ENCODE results near the gene ACP2. TPM values are rescaled to one million over a fixed set of nuclear protein-coding genes. Genes with fewer than 3 reads are reported as not detected.

ACP2 gene, protein sequence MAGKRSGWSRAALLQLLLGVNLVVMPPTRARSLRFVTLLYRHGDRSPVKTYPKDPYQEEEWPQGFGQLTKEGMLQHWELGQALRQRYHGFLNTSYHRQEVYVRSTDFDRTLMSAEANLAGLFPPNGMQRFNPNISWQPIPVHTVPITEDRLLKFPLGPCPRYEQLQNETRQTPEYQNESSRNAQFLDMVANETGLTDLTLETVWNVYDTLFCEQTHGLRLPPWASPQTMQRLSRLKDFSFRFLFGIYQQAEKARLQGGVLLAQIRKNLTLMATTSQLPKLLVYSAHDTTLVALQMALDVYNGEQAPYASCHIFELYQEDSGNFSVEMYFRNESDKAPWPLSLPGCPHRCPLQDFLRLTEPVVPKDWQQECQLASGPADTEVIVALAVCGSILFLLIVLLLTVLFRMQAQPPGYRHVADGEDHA
- total RNA-seq, result 30.7 TPM

DNA sequence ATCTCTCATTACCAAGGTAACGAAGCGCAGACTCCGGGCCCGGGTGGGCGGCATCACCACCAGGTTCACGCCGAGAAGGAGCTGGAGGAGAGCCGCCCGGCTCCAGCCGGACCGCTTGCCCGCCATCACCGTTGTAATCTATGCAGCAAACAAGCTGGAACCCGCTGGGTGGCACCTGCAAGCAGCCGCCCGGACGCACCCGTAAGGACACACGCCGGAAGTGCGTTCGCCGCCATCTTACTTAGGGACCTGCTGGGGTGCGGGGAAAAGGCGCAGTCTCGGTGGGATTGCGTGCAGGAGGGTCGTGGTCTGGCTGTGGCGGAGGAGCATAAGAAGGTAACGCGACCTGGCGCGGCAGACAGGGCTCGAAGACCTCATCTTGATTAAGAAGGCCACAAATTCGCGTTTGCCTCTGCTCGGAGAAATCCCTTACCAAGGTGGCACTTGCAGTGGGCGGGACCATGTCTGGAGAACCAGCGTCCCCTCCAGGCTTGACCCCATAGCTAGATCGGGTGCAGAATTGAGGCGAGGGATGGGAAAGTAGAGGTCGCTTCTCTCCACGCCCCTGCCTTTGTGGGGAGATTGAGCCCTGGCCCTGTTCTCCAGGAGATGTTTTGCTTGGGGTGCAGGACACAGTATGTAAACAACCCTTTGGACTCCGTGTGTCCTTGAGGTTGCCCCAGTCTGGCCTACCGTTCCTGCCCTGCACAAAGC is at the start of gene ACP2:
ACP2 (minus strand) TSS at position 151 of the 714 bp plus-strand sequence; CDS start at position 126, 25 bp downstream.

DNA sequence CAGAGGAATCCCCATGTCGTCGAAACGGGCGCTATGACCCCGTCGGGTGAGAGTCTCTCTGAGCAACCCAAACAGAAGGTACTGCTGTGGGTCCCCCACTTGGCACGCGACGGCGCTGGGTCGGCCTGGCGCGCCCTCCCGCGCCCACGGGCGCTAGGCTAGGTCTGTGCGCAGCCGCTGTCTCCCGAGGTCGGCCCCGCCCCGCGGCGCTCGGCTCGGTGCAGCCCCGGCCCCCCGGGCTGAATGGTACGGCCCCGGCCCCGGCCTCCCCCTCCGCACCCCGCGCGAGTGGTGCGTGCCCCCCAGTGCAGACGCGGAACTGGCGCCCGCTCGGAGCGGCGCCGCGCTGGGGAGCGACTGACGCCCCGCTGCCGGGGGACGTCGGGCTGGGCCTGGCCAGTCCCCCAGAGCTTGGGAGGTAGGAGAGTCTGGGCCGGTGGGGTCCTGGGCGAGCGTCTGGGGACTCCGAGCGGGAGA is 21.3 kb upstream of the ACP2 start, which contains the start of gene MADD:
MADD (plus strand) TSS at position 305 of the 477 bp plus-strand sequence.

DNA sequence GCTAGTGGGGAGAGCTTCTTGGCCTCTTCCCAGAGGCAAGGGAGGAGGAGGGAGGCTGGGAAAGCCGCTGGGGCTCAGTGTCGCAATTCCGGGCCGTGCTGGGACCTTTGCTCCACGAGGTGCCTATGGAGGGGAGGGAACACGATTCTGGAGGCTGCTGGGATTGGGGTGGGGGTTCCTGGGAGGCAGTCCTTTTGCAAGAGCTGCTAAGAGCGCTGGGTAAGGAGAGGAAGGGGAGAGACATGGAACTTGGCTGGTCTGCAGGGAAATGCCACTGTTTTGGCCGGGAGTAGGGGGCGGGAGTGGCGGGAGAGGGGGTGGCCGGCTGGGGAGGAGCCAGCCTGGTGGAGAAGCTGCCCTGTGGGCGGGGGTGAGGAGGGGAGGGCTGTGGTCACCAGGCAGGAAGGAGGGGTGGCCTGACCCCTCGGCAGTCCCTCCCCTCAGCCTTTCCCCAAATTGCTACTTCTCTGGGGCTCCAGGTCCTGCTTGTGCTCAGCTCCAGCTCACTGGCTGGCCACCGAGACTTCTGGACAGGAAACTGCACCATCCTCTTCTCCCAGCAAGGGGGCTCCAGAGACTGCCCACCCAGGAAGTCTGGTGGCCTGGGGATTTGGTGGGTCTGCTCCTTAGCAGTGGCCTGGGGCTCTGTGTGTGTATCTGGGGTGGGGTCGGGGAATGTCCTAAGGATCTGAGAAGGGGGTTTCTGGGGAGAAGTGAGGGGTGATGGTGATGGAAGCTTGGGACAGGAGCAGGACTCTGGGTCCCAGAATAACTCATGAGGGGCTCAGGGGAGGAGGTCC is 9.1 kb upstream of the ACP2 start, which contains the start of gene NR1H3:
NR1H3 (plus strand) TSS at position 480 of the 800 bp plus-strand sequence. CDS start 1,221 bp downstream, outside the sequence.

Other genes starting within 250 kb of the ACP2 start
- gene ARFGAP2, start 71.9 kb downstream of the ACP2 start, total RNA-seq, result 176 TPM
- 3.4 TPM for gene PACSIN3, start 62.4 kb downstream of the ACP2 start, total RNA-seq
- gene DDB2, start 33.8 kb downstream of the ACP2 start, total RNA-seq, result 13.1 TPM
- gene NR1H3, start 9.2 kb upstream of the ACP2 start, total RNA-seq, result 10.3 TPM
- 104 TPM for gene MADD, start 21.3 kb upstream of the ACP2 start, total RNA-seq
- gene MYBPC3, start 103.9 kb upstream of the ACP2 start, total RNA-seq, result not detected
- gene SPI1, start 129.7 kb upstream of the ACP2 start, total RNA-seq, result 1.6 TPM
- 11.6 TPM for gene SLC39A13, start 159.8 kb upstream of the ACP2 start, total RNA-seq
- 135 TPM for gene PSMC3, start 177.6 kb upstream of the ACP2 start, total RNA-seq
- gene RAPSN, start 200.3 kb upstream of the ACP2 start, total RNA-seq, result not detected